NT2/D1 (cell line): ENCODE results near the gene IQGAP3.

Experiments
- DNase-seq: peaks from one replicate; pipeline ENCODE4 v3.0.0-alpha.2; 2011; ENCODE audit warnings: low read depth, low spot score
- H3K27me3 ChIP-seq: 2 replicates; pipeline ENCODE4 v1.6.0; 2011; ENCODE audit warnings: mild to moderate bottlenecking; ENCODE audit not compliant: insufficient read length, insufficient read depth
- H3K36me3 ChIP-seq: 2 replicates; pipeline ENCODE4 v1.6.1; 2011; ENCODE audit warnings: mild to moderate bottlenecking, low read length, mixed read lengths; ENCODE audit not compliant: insufficient read depth, insufficient read length
- H3K4me1 ChIP-seq: 2 replicates; pipeline ENCODE4 v1.5.1; 2011; ENCODE audit not compliant: insufficient read depth, insufficient read length
- H3K4me3 ChIP-seq: 2 replicates; pipeline ENCODE4 v1.5.1; 2011; ENCODE audit warnings: low read depth; ENCODE audit not compliant: insufficient read length
- H3K9ac ChIP-seq: 2 replicates; pipeline ENCODE4 v1.6.0; 2011; ENCODE audit warnings: low read depth; ENCODE audit not compliant: insufficient read length
- H3K9me3 ChIP-seq: 2 replicates; pipeline ENCODE4 v1.5.1; 2011; ENCODE audit warnings: mild to moderate bottlenecking, low read length; ENCODE audit not compliant: insufficient read depth
- SUZ12 ChIP-seq: IDR thresholded peaks from 2 replicates; pipeline ENCODE4 v1.6.1; 2011; ENCODE audit not compliant: insufficient read length, insufficient read depth; ENCODE audit errors: extremely low read depth
- YY1 ChIP-seq: IDR thresholded peaks from 2 replicates; pipeline ENCODE4 v1.6.1; 2011; ENCODE audit not compliant: insufficient read length, insufficient read depth
- ZNF274 ChIP-seq: IDR thresholded peaks from 2 replicates; pipeline ENCODE4 v1.6.1; 2011; ENCODE audit warnings: mild to moderate bottlenecking, low read depth, low read length

Gene IQGAP3

GRCh38 chr1:156489935-156490293 lies 82.5 kb downstream of the IQGAP3 start:
- H3K9me3 ChIP-seq = no peaks in the 10 kb centered on the region
- H3K4me3 ChIP-seq = peak overlapping the region; percentile 3
- no peak for TF ChIP-seq YY1
- no peak for TF ChIP-seq SUZ12
- TF ChIP-seq ZNF274 = no peak
- peaks cover 4% of the 10 kb centered on the region for H3K36me3 ChIP-seq
- peaks cover 44% of the 10 kb centered on the region for H3K4me1 ChIP-seq
- DNase-seq = no peak
- peak overlapping the region; percentile 63 for H3K9ac ChIP-seq
- no peaks in the 10 kb centered on the region for H3K27me3 ChIP-seq

- DNase-seq = no peak
- TF ChIP-seq SUZ12 = no peak
- no peak for TF ChIP-seq YY1
- no peak for TF ChIP-seq ZNF274
- Histone ChIP-seq H3K4me3 (peak overlapping the region; percentile 3), H3K27me3 (no peaks in the 10 kb centered on the region), H3K9ac (peak overlapping the region; percentile 63), H3K4me1 (peaks cover 44% of the 10 kb centered on the region), H3K36me3 (no peaks in the 10 kb centered on the region), H3K9me3 (no peaks in the 10 kb centered on the region)
Measured at GRCh38 chr1:156489166-156489934, 83.0 kb downstream of the IQGAP3 start.

GRCh38 chr1:156488566-156489165 lies 83.7 kb downstream of the IQGAP3 start:
- Histone ChIP-seq H3K4me1 (peaks cover 44% of the 10 kb centered on the region), H3K4me3 (no peak overlapping the region), H3K9ac (peak overlapping the region; percentile 27), H3K36me3 (peaks cover 1% of the 10 kb centered on the region), H3K9me3 (no peaks in the 10 kb centered on the region), H3K27me3 (no peaks in the 10 kb centered on the region)
- no peak for DNase-seq
- TF ChIP-seq SUZ12 = no peak
- TF ChIP-seq YY1 = no peak
- TF ChIP-seq ZNF274 = no peak

- TF ChIP-seq ZNF274 = no peak
- TF ChIP-seq YY1 = no peak
- no peak for TF ChIP-seq SUZ12
- no peak for DNase-seq
- Histone ChIP-seq H3K9me3 (no peaks in the 10 kb centered on the region), H3K36me3 (peaks cover 9% of the 10 kb centered on the region), H3K27me3 (no peaks in the 10 kb centered on the region), H3K4me3 (no peak overlapping the region), H3K9ac (no peak overlapping the region), H3K4me1 (peaks cover 39% of the 10 kb centered on the region)
Measured at GRCh38 chr1:156487862-156488261, 84.5 kb downstream of the IQGAP3 start.

GRCh38 chr1:156486421-156487344 lies 85.7 kb downstream of the IQGAP3 start:
- H3K4me1 ChIP-seq = peaks cover 34% of the 10 kb centered on the region
- H3K27me3 ChIP-seq = no peaks in the 10 kb centered on the region
- H3K36me3 ChIP-seq = peaks cover 21% of the 10 kb centered on the region
- no peak for TF ChIP-seq ZNF274
- no peak for TF ChIP-seq YY1
- no peak for TF ChIP-seq SUZ12
- H3K9me3 ChIP-seq = no peaks in the 10 kb centered on the region
- DNase-seq = no peak
- H3K4me3 ChIP-seq = no peak overlapping the region
- H3K9ac ChIP-seq = no peak overlapping the region

GRCh38 chr1:156485984-156486383 lies 86.4 kb downstream of the IQGAP3 start:
- no peak overlapping the region for H3K9ac ChIP-seq
- H3K4me1 ChIP-seq = peaks cover 34% of the 10 kb centered on the region
- H3K27me3 ChIP-seq = no peaks in the 10 kb centered on the region
- H3K36me3 ChIP-seq = peaks cover 28% of the 10 kb centered on the region
- TF ChIP-seq YY1 = no peak
- no peak for TF ChIP-seq ZNF274
- no peak for TF ChIP-seq SUZ12
- H3K9me3 ChIP-seq = no peaks in the 10 kb centered on the region
- DNase-seq = no peak
- H3K4me3 ChIP-seq = no peak overlapping the region
